Fibroblast of skin of scalp (primary cell): ENCODE measurements around the gene CP.
"Not testable (repeated sequence)": the region's sequence is repeated elsewhere in the genome, so short reads cannot be mapped to it uniquely, and the experiment has no call there.

Source experiments
- DNase-seq: peaks from one replicate; pipeline ENCODE4 v3.0.0-alpha.2; 2013

Gene CP

GRCh38 chr3:149227591-149228268 is 6.1 kb upstream of the CP start:
- no peak for DNase-seq

- DNase-seq: no peak
Observed at GRCh38 chr3:149226776-149227175, 5.1 kb upstream of the CP start.

DNA sequence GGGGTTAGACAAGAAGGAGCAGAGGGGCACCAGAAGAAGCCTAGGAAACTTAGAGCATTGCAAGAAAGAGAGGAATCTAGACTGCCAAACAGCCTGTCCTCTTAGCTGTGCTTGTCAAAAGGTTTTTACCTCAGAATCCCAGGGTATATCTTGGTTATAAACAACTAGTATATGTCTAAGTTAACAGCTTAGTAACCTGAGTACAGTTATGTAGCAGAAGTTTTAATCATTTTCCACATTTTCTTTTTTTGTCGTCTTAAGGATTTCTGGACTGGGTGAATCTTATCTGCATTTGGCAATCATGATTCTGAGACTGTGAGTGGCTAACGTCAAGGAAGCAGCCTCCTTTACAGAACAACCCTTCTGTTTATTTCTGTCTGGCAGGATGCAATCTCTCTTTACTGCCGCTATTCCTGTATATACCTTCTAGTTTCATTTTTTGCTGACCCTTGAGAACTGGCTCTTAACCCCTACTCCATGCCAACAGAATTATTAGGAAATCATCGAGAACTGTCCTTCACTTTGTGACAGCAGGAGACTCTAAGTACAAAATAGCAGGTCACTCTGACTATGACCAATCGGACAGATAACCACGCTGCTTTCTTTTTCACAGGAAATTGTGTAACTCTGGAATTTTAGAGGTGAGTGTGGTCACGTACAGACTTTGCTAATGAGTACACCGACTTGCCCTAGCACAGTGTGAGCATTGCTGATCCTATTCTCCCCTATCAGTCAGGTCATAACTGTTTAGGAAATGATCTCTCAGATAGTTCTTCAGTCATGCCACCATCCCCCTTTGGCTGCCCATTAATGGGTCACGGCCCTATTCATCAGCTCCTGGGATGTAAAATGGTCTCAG is 3.3 kb upstream of the CP start:
- peak; percentile 55 for DNase-seq

- DNase-seq: no peak
Observed at GRCh38 chr3:149223461-149223820, 1.8 kb upstream of the CP start.

DNA sequence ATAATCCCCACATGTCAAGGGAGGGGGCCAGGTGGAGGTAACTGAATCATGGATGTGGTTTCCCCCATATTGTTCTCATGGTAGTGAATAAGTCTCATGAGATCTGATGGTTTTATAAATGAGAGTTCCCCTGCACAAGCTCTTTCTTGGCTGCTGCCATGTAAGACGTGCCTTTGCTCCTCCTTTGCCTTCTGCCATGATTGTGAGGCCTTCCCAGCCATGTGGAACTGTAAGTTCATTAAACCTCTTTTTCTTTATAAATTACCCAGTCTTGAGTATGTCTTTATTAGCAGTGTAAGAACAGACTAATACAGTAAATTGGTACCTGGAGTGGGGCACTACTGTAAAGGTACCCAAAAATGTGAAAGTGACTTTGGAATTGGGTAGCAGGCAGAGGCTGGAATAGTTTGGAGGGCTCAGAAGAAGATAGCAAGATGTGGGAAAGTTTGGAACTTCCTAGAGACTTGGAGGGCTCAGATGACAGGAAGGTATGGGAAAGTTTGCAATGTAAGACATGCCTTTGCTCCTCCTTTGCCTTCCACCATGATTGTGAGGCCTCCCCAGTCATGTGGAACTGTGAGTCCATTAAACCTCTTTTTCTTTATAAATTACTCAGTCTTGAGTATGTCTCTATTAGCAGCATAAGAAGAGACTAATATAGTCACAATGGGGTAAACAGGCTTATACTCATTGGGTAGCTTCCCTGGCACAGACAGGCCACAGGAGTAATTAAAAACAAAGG is 2.1 kb downstream of the CP start:
- not testable (repeated sequence) for DNase-seq

DNA sequence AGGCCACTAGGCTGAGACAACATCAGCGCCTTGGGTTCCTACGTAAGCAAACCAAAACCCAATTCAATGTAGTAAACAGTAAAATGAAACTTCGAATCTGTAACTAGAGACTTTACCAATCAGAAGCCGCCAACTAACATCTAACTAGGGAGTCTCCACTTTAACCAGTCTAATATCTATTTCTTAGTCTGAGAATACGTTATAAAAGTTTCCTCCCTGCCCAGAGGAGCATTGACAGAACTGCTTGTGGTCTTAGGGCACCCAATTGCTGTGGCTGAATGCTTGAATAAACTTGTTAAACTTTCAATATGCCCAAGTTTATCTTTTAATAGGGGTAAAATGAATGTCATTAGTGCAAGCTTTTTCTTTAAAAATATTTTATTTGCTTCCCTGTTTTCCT is 4.3 kb downstream of the CP start:
- no peak for DNase-seq

DNA sequence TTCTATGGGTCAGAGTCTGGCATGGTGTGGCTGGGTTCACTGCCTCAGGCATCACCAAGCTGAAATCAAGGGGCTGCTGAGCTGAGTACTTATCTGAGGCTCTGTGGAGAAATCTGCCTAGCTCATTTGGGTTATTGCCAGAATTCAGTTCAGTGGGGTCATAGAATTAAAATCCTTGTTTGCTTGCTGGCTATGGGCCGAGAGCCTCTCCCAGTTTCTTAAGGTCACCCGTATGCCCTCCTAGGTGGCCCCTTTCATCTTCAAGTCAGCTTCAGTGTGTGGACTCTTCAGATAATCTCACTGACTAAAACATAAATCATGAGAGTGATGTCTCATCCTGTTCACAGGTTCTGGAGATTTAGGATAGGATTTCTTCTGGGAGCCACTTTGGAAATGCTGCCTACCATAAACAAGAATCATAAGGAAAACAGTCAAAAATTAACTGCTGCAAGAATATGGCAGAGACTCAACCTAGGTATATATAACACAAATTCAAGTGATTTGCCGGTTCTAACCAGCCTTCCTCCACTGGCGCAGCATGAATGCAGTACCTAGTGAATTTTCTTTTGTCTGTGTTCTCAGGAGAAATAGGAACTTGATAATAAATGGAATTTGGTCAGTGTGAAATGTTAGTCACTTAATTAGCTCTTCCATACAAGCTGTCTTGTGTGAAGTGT is 5.3 kb downstream of the CP start:
- DNase-seq: no peak

GRCh38 chr3:149215515-149215914 is 6.1 kb downstream of the CP start:
- DNase-seq: no peak

DNA sequence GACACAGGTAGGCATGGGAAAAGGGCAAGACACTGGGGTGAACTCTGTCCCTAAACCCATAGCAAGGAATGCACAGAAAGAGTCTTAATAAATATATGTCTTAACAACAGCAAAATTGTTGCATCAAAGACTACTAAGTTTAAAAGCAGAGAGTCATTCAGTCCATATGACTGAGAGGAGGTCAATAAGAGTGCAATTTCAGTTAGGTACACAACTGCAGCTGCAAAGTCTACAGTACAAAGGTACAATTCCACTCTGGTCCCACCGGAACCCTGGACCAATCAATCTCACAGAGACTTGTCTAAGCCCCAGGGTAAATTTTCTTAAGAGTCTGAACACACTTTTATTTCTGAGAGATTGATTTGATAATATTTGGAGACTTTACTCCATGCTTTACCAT is 6.9 kb downstream of the CP start:
- DNase-seq: no peak

- DNase-seq: no peak
Observed at GRCh38 chr3:149212386-149212785, 9.2 kb downstream of the CP start.

DNA sequence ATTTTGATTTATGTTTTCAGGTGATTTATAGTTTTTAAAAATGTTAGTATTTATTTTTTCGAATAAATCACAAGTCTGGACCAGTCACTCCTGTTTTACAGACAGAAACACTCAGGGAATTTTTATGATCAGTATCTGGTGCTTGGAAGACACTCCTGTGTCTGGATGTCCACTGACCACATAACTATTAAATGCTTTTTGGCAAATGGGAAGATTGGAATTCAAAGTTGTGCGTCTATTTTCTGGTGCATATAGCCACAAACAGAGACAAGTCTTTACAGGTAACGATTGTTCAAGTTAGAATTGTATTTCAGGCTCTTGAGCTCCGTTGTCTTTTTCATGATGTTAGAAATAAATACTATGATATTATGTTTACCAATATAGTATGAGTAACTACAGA is 12.2 kb downstream of the CP start:
- DNase-seq: no peak

- no peak for DNase-seq
Observed at GRCh38 chr3:149207475-149207874, 14.2 kb downstream of the CP start.

- no peak for DNase-seq
Observed at GRCh38 chr3:149204390-149204991, 17.1 kb downstream of the CP start.

DNA sequence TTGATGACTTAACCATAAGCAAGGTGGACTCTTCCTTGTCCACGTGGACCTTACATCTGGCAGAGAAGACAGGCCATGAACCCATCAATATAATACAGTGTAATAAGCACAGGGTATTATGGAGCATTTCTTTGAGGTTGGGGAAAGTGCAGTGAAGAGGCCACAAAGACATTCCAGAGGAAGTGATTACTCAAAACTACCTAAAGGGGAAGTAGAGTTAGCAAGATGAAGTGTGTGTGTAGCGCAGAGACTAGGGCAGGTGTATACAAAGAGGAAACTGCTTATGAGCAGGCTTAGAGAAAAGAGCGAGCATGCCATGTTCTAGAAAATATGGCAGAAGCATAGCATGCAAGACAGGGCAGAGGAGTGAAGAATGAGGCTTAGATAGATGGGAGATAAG is 17.9 kb downstream of the CP start:
- DNase-seq: no peak

DNA sequence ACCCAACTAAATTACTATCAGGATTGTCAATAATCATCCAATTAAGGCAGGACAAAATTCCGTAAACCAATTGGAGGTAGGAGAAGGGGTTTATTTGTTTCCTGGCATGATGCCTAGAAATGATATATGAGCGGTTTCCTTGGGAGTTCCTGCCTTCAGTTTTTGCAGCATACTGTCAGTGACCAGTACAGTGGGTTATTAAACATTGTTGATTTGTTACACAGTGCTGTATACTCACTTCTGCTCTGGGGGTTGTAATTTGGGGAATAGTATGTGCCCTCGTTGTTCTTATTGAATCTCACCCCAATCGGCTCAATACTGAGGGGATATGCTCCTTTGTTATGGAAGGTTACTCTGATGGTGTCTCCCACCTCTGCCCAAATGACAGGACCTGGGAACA is 22.2 kb downstream of the CP start:
- peak; percentile 41 for DNase-seq

- DNase-seq: peak; percentile 43
Observed at GRCh38 chr3:149198611-149199010, 23.0 kb downstream of the CP start.

DNA sequence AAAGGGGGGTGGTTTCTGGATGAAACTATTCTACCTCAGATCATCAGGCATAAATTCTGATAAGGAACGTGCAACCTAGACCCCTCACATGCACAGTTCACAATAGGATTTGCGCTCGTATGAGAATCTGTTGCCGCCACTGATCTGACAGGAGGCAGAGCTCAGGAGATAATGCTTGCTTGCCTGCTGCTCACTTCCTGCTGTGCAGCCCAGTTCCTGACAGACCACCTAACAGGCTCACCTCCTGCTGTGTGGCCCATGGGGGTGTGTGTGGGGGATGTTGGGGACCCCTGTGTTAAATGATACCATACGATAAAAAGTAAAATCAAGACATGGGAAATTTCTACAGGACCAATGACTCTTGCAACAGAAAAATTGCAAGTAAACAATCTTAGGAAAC is 24.0 kb downstream of the CP start:
- DNase-seq: no peak

DNA sequence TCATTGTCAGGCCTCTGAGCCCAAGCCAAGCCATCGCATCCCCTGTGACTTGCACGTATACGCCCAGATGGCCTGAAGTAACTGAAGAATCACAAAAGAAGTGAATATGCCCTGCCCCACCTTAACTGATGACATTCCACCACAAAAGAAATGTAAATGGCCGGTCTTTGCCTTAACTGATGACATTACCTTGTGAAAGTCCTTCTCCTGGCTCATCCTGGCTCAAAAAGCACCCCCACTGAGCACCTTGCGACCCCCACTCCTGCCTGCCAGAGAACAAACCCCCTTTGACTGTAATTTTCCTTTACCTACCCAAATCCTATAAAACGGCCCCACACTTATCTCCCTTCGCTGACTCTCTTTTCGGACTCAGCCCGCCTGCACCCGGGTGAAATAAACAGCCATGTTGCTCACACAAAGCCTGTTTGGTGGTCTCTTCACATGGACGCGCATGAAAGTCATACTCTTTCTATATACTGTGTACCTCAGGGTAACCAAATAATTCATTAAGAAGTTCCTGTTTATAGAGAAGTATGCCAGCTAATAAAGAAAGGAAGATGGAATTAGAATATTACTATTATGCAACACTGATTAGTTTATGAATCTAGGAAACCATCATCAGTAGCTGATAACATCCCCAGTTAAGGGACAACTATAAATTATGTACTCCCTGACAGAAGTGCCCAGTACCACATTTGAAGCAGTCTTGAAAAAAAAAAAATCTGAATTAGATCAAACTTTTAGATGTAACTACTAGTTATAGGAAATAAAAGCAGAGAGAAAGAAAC is 24.6 kb downstream of the CP start:
- not testable (repeated sequence) for DNase-seq

DNA sequence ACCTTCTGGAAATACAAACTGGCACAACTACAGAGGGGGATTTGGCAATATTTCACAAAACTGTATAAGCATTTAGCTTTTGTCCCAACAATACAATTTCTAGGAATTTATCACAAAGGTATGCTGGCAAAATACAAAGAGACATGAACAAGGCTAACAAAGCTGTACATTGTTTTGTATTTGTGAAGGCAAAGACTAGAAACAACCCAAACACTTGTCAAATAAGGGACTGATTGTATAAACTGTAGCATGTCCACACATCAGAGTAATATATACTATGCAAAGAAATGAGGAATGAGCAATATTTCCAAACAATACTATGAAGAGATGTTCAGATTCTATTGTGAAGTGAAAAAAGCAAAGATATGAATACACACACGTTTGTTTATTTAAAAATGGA is 26.4 kb downstream of the CP start:
- DNase-seq: no peak

- no peak for DNase-seq
Observed at GRCh38 chr3:149188494-149188893, 33.1 kb downstream of the CP start.

DNA sequence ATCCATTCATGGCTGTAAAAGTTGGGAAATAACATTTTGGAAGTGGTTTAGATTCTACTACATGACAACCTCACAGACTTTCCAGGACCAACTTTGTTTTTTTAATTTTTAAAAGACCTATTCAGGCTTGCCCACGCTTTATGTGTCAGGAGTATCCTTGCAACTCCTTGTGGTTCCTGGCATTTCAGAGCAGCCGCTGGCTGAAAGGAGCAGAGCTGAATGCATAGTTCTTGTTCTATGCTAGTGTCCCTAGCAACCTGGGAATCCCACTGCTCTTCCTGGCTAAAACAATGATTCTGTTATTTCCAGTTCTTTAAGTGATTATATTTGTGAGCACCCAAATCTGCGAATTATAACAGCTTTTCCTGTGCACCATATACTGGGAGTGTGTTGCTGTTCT is 34.9 kb downstream of the CP start:
- DNase-seq: no peak

DNA sequence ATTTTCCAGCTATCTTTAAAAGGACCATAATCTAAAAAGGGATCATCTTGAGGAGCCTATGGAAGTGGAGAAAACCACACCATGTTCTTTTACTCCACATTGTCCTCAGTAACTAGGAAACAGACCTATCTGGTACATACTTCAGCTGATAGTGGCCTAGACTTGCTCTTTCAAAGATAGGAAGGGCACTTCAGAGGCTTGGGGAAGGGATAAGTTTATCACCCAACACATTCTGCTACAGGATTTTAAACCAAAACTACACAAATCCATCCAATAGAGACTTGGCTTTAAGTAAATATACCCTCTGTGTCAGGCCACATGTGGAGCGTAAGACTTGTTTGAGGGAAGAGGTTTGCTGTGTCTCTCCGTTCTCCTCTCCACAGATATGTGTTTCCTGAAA is 35.4 kb downstream of the CP start:
- DNase-seq: no peak
